ENCODE data around the gene P2RY8. TPM values are rescaled to one million over a fixed set of nuclear protein-coding genes. Genes with fewer than 3 reads are reported as not detected.

The P2RY8 gene
- total and polyA plus RNA-seq, 4 experiments from 2014 or later = 194 to 261 (median 195) TPM

DNA sequence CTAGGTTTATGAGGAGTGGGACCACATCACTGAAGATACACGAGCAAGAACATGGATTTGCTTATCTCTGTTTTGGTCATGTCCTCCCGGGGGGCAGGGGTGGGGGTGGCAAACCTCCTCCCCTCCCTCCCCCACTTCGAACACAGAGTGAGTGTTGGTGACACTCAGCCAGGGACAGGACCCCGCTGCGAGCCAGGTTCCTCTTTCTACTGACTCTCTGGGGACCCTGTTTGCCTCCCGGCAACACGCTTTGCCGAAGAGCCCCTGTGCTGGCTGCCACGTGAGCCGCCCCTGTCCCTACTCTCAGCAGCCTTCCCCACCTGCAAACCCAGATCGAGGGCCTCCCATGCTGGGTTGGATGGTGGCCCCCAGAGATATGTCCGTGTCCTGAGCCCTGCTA is 34.7 kb downstream of the P2RY8 start:
- peak overlapping the region in 6 of 7 donors; percentile 59 to 88 (median 72) for H3K27ac Mint-ChIP-seq
- Histone ChIP-seq H3K4me3 (ENCODE audit: low read length in 2 of 2) (no peak overlapping the region), H3K27ac (ENCODE audit: low read depth, low read length) (peak overlapping the region; percentile 1), H3K4me1 (ENCODE audit: insufficient read depth, low read length) (peaks cover 39% of the 10 kb centered on the region), H3K36me3 (ENCODE audit: insufficient read depth, low read length) (peaks cover 17% of the 10 kb centered on the region), H3K27me3 (ENCODE audit: insufficient read depth, low read length) (no peaks in the 10 kb centered on the region), H3K9me3 (ENCODE audit: control insufficient read depth in 1 of 2, low read length in 2 of 2) (no peaks in the 10 kb centered on the region)
- ChIA-PET POLR2A (ENCODE audit: partially characterized antibody) (no interaction called here), CTCF (ENCODE audit: partially characterized antibody) (no interaction called here)
- no peak for DNase-seq
- peaks cover 22 to 52% (median 32%) of the 10 kb centered on the region in 4 donors for H3K4me1 Mint-ChIP-seq
- peaks cover 14 to 43% of the 10 kb centered on the region in 2 donors for H3K36me3 Mint-ChIP-seq
- H3K9me3 Mint-ChIP-seq = peaks cover 0 to 2% (median 0%) of the 10 kb centered on the region in 8 donors
- intact Hi-C loops (cut with micrococcal nuclease) = no loop called here
- H3K4me3 Mint-ChIP-seq = peak overlapping the region in 1 of 8 donors; percentile 17
- H3K27me3 Mint-ChIP-seq = no peaks in the 10 kb centered on the region

GRCh38 chrX:1500701-1501624 is 36.0 kb downstream of the P2RY8 start:
- intact Hi-C loops (cut with micrococcal nuclease) = no loop called here
- Histone ChIP-seq H3K9me3 (ENCODE audit: control insufficient read depth in 1 of 2, low read length in 2 of 2) (no peaks in the 10 kb centered on the region), H3K4me1 (ENCODE audit: insufficient read depth, low read length) (peaks cover 33% of the 10 kb centered on the region), H3K4me3 (ENCODE audit: low read length in 2 of 2) (peak overlapping the region in 1 of 2 donors; percentile 38), H3K27ac (ENCODE audit: low read depth, low read length) (peak overlapping the region; percentile 71), H3K27me3 (ENCODE audit: insufficient read depth, low read length) (no peaks in the 10 kb centered on the region), H3K36me3 (ENCODE audit: insufficient read depth, low read length) (peaks cover 15% of the 10 kb centered on the region)
- POLR2A ChIA-PET (ENCODE audit: partially characterized antibody) = no interaction called here
- H3K36me3 Mint-ChIP-seq = peaks cover 6 to 43% of the 10 kb centered on the region in 2 donors
- peak overlapping the region; percentile 74 to 92 (median 82) for H3K27ac Mint-ChIP-seq
- peak in 3 of 5 donors; percentile 39 to 60 (median 49) for DNase-seq
- CTCF ChIA-PET (ENCODE audit: partially characterized antibody) = no interaction called here
- peaks cover 19 to 52% (median 30%) of the 10 kb centered on the region in 4 donors for H3K4me1 Mint-ChIP-seq
- H3K9me3 Mint-ChIP-seq = peaks cover 0 to 2% (median 0%) of the 10 kb centered on the region in 8 donors
- H3K4me3 Mint-ChIP-seq = peak overlapping the region in 7 of 8 donors; percentile 40 to 74 (median 53)
- H3K27me3 Mint-ChIP-seq = no peaks in the 10 kb centered on the region

DNA sequence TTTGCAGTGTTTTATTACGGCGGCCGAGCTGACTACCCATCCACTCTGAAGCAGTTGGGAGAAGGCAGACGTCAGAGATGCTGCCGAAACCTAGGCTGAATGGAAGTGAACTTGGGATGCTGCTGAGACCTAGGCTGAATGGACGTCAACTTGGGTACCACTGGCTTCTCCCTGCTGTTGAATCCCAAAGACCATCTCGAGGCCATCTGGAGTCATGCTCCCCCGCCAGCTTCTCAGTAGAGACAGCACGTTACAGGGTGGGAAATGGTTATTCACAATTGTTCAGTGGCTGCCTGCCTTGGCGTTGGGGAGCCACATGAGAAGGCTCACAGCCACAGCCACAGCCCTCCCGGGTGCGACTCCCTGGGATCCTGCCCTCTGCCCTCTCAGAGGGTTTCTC is 40.9 kb downstream of the P2RY8 start:
- Mint-ChIP-seq H3K36me3 (peaks cover 23 to 45% of the 10 kb centered on the region in 2 donors), H3K9me3 (peaks cover 0 to 12% (median 3%) of the 10 kb centered on the region in 8 donors), H3K4me1 (peaks cover 15 to 49% (median 30%) of the 10 kb centered on the region in 4 donors), H3K4me3 (no peak overlapping the region), H3K27me3 (no peaks in the 10 kb centered on the region), H3K27ac (peak overlapping the region in 6 of 7 donors; percentile 46 to 91 (median 76))
- no peak overlapping the region for H3K27ac ChIP-seq (ENCODE audit: low read depth, low read length)
- intact Hi-C loops (cut with micrococcal nuclease) = no loop called here
- H3K9me3 ChIP-seq (ENCODE audit: control insufficient read depth in 1 of 2, low read length in 2 of 2) = no peaks in the 10 kb centered on the region
- ChIA-PET POLR2A (ENCODE audit: partially characterized antibody) (no interaction called here), CTCF (ENCODE audit: partially characterized antibody) (no interaction called here)
- peaks cover 23% of the 10 kb centered on the region for H3K36me3 ChIP-seq (ENCODE audit: insufficient read depth, low read length)
- H3K27me3 ChIP-seq (ENCODE audit: insufficient read depth, low read length) = no peaks in the 10 kb centered on the region
- no peak overlapping the region for H3K4me3 ChIP-seq (ENCODE audit: low read length in 2 of 2)
- no peak for DNase-seq
- peaks cover 14% of the 10 kb centered on the region for H3K4me1 ChIP-seq (ENCODE audit: insufficient read depth, low read length)

GRCh38 chrX:1493877-1494510 is 43.0 kb downstream of the P2RY8 start:
- ChIA-PET CTCF (ENCODE audit: partially characterized antibody) (no interaction called here), POLR2A (ENCODE audit: partially characterized antibody) (no interaction called here)
- H3K36me3 ChIP-seq (ENCODE audit: insufficient read depth, low read length) = peaks cover 29% of the 10 kb centered on the region
- H3K4me3 Mint-ChIP-seq = no peak overlapping the region
- no peaks in the 10 kb centered on the region for H3K27me3 Mint-ChIP-seq
- peaks cover 13 to 44% (median 27%) of the 10 kb centered on the region in 4 donors for H3K4me1 Mint-ChIP-seq
- no peak overlapping the region for H3K27ac ChIP-seq (ENCODE audit: low read depth, low read length)
- no peaks in the 10 kb centered on the region for H3K9me3 ChIP-seq (ENCODE audit: control insufficient read depth in 1 of 2, low read length in 2 of 2)
- peaks cover 0 to 12% (median 3%) of the 10 kb centered on the region in 8 donors for H3K9me3 Mint-ChIP-seq
- peak overlapping the region; percentile 79 to 91 (median 84) for H3K27ac Mint-ChIP-seq
- intact Hi-C loops (cut with micrococcal nuclease) = loop anchor here (2.0 kb wide), 1 partner anchor 43 kb away; the partner anchor contains the start of gene P2RY8
- peaks cover 8% of the 10 kb centered on the region for H3K4me1 ChIP-seq (ENCODE audit: insufficient read depth, low read length)
- H3K27me3 ChIP-seq (ENCODE audit: insufficient read depth, low read length) = no peaks in the 10 kb centered on the region
- peaks cover 29 to 44% of the 10 kb centered on the region in 2 donors for H3K36me3 Mint-ChIP-seq
- no peak for DNase-seq
- no peak overlapping the region for H3K4me3 ChIP-seq (ENCODE audit: low read length in 2 of 2)

DNA sequence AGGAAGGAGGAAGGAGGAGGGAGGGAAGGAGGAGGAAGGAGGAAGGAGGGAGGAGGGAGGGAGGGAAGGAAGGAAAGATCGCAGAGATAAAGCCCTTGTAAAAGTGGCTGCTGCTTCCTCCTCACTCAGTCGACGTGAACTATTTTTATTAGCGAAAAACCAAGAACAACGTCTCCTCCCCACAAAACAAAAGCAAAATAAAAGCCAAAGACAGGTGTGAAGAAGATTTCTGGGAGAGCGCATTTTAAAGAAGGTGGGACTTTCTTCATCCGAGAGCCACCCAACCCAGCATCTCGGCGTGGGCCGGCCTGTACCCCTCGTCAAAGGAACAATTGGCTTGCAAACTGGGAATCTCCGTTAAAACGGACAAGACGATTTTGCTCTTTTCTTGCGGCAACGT is 43.6 kb downstream of the P2RY8 start:
- ChIA-PET CTCF (ENCODE audit: partially characterized antibody) (no interaction called here), POLR2A (ENCODE audit: partially characterized antibody) (no interaction called here)
- Mint-ChIP-seq H3K4me3 (peak overlapping the region in 2 of 8 donors; percentile 17 to 71), H3K27me3 (no peaks in the 10 kb centered on the region), H3K36me3 (peaks cover 35 to 48% of the 10 kb centered on the region in 2 donors), H3K9me3 (peaks cover 0 to 10% (median 3%) of the 10 kb centered on the region in 8 donors), H3K27ac (peak overlapping the region; percentile 79 to 91 (median 84)), H3K4me1 (peaks cover 13 to 43% (median 29%) of the 10 kb centered on the region in 4 donors)
- Histone ChIP-seq H3K27ac (ENCODE audit: low read depth, low read length) (no peak overlapping the region), H3K4me1 (ENCODE audit: insufficient read depth, low read length) (peaks cover 8% of the 10 kb centered on the region), H3K27me3 (ENCODE audit: insufficient read depth, low read length) (no peaks in the 10 kb centered on the region), H3K36me3 (ENCODE audit: insufficient read depth, low read length) (peaks cover 34% of the 10 kb centered on the region), H3K4me3 (ENCODE audit: low read length in 2 of 2) (no peak overlapping the region), H3K9me3 (ENCODE audit: control insufficient read depth in 1 of 2, low read length in 2 of 2) (no peaks in the 10 kb centered on the region)
- intact Hi-C loops (cut with micrococcal nuclease) = loop anchor here (2.0 kb wide), 1 partner anchor 43 kb away; the partner anchor contains the start of gene P2RY8
- DNase-seq = peak in 1 of 5 donors; percentile 37

DNA sequence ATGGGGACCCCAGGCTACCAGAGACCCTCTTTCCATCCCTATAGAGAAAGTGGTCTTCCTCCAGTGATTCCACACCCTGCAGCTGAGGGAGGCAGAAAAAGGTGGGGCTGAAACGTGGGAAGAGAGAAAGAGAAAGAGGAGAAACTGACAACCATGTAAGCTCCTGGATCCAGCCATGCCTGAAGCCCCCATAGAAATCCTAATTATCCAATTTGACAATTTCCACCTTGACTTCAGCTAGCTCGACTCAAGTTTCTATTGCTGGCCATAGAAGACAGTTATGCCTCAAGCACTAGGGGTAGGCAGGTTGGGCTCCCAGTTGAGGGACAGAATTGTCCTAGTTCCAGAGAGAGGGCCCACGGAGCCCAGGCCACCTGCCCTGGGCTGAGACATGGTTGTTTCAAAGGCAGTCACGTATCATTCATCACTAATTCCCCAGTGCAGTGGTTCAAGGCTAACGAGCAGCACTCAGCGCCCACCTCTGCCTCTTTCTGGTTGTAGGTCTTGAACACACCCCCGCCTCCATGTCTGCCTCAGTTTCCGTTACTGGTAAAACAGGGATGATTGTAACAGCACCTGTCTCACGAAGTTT is 44.5 kb downstream of the P2RY8 start:
- H3K4me3 Mint-ChIP-seq = no peak overlapping the region
- H3K36me3 Mint-ChIP-seq = peaks cover 40 to 51% of the 10 kb centered on the region in 2 donors
- no peak overlapping the region for H3K4me3 ChIP-seq (ENCODE audit: low read length in 2 of 2)
- no peaks in the 10 kb centered on the region for H3K27me3 Mint-ChIP-seq
- peak overlapping the region; percentile 76 to 92 (median 87) for H3K27ac Mint-ChIP-seq
- peaks cover 8% of the 10 kb centered on the region for H3K4me1 ChIP-seq (ENCODE audit: insufficient read depth, low read length)
- POLR2A ChIA-PET (ENCODE audit: partially characterized antibody) = no interaction called here
- H3K36me3 ChIP-seq (ENCODE audit: insufficient read depth, low read length) = peaks cover 40% of the 10 kb centered on the region
- peaks cover 11 to 40% (median 29%) of the 10 kb centered on the region in 4 donors for H3K4me1 Mint-ChIP-seq
- no peaks in the 10 kb centered on the region for H3K27me3 ChIP-seq (ENCODE audit: insufficient read depth, low read length)
- no peak overlapping the region for H3K27ac ChIP-seq (ENCODE audit: low read depth, low read length)
- no peaks in the 10 kb centered on the region for H3K9me3 ChIP-seq (ENCODE audit: control insufficient read depth in 1 of 2, low read length in 2 of 2)
- CTCF ChIA-PET (ENCODE audit: partially characterized antibody) = no interaction called here
- DNase-seq = no peak
- H3K9me3 Mint-ChIP-seq = peaks cover 0 to 10% (median 3%) of the 10 kb centered on the region in 8 donors
- intact Hi-C loops (cut with micrococcal nuclease) = loop anchor here (1.0 to 2.0 kb wide), 3 partner anchors 29 to 89 kb away; partner anchors contain the start of gene P2RY8

Data from CD4-positive, alpha-beta memory T cell (primary cell).